Astrocyte (in vitro differentiated cells and primary cell): ENCODE measurements around the gene PTPN9. TPM values are rescaled to one million over a fixed set of nuclear protein-coding genes. Genes with fewer than 3 reads are reported as not detected.
"Not testable (repeated sequence)": the region's sequence is repeated elsewhere in the genome, so short reads cannot be mapped to it uniquely, and the experiment has no call there.

Experiments
- DNase-seq: peaks from one replicate; pipeline ENCODE4 v3.0.0-alpha.2; 2010; ENCODE audit warnings: low read depth
- FAIRE-seq: peaks from 2 replicates; lab custom pipeline; 2011; peaks lifted over from hg19 to GRCh38; lab: Jason Lieb, UNC
- H2AFZ ChIP-seq: 2 replicates; pipeline ENCODE4 v1.6.0; 2012; ENCODE audit warnings: low read depth, low read length, inconsistent platforms
- H3K27ac ChIP-seq: 2 replicates; pipeline ENCODE4 v1.5.1; 2011; ENCODE audit warnings: low read depth, low read length, inconsistent platforms
- H3K27me3 ChIP-seq: 2 replicates; pipeline ENCODE4 v1.6.0; 2011; ENCODE audit warnings: low read length, inconsistent platforms; ENCODE audit not compliant: insufficient read depth
- H3K36me3 ChIP-seq: 2 replicates; pipeline ENCODE4 v1.5.1; 2011; ENCODE audit warnings: low read length, inconsistent platforms; ENCODE audit not compliant: insufficient read depth
- H3K4me1 ChIP-seq: 2 replicates; pipeline ENCODE4 v1.5.1; 2011; ENCODE audit warnings: low read length, inconsistent platforms; ENCODE audit not compliant: insufficient read depth
- H3K4me2 ChIP-seq: 2 replicates; pipeline ENCODE4 v1.6.0; 2012; ENCODE audit warnings: low read length, inconsistent platforms
- H3K4me3 ChIP-seq: 2 replicates; pipeline ENCODE4 v1.5.1; 2011; ENCODE audit warnings: low read depth, mild to moderate bottlenecking, low read length, inconsistent platforms; ENCODE audit not compliant: insufficient read depth
- H3K79me2 ChIP-seq: 2 replicates; pipeline ENCODE4 v1.6.0; 2012; ENCODE audit warnings: mild to moderate bottlenecking, low read length, inconsistent platforms; ENCODE audit not compliant: insufficient read depth
- H3K9ac ChIP-seq: 2 replicates; pipeline ENCODE4 v1.6.0; 2012; ENCODE audit warnings: mild to moderate bottlenecking, low read length, inconsistent platforms
- H3K9me3 ChIP-seq: 2 replicates; pipeline ENCODE4 v1.5.1; 2012; ENCODE audit warnings: low read depth, mild to moderate bottlenecking, low read length, inconsistent platforms; ENCODE audit not compliant: insufficient read depth
- H4K20me1 ChIP-seq: 2 replicates; pipeline ENCODE4 v1.6.0; 2012; ENCODE audit warnings: low read length, inconsistent platforms; ENCODE audit not compliant: insufficient read depth
- H3K27ac Mint-ChIP-seq: one replicate; pipeline ENCODE4 v1.8.0; 2021; ENCODE audit warnings: mild to moderate bottlenecking, mixed read lengths; ENCODE audit not compliant: unreplicated experiment
- H3K27me3 Mint-ChIP-seq: one replicate; pipeline ENCODE4 v1.8.0; 2021; ENCODE audit warnings: low read depth, mixed read lengths; ENCODE audit not compliant: unreplicated experiment
- H3K36me3 Mint-ChIP-seq: one replicate; pipeline ENCODE4 v1.8.0; 2021; ENCODE audit warnings: low read depth, mixed read lengths; ENCODE audit not compliant: unreplicated experiment
- H3K4me1 Mint-ChIP-seq: one replicate; pipeline ENCODE4 v1.8.0; 2021; ENCODE audit warnings: low read depth, mixed read lengths; ENCODE audit not compliant: unreplicated experiment
- H3K4me3 Mint-ChIP-seq: one replicate; pipeline ENCODE4 v1.8.0; 2021; ENCODE audit warnings: mild to moderate bottlenecking, moderate library complexity, mixed read lengths; ENCODE audit not compliant: unreplicated experiment
- H3K9me3 Mint-ChIP-seq: one replicate; pipeline ENCODE4 v1.8.0; 2021; ENCODE audit warnings: mild to moderate bottlenecking, mixed read lengths; ENCODE audit not compliant: unreplicated experiment
- EZH2 ChIP-seq: IDR thresholded peaks from 2 replicates; pipeline ENCODE4 v1.6.1; 2012; ENCODE audit warnings: mild to moderate bottlenecking, low read length, inconsistent platforms; ENCODE audit not compliant: insufficient read depth
- total RNA-seq: library from RNA; stranded (reverse); gene quantifications from 2 replicates; pipeline ENCODE4 v1.2.1, GENCODE V29; 2021
- TF ChIP-seq, protein P1 (sequence below): IDR thresholded peaks from 2 replicates; pipeline ENCODE4 v1.5.1; 2011; ENCODE audit warnings: low read depth, mild to moderate bottlenecking, inconsistent platforms, low read length, moderate library complexity; ENCODE audit not compliant: insufficient read depth

The PTPN9 gene
- total RNA-seq, 1 donor from 2014 or later = 34.7 TPM

DNA sequence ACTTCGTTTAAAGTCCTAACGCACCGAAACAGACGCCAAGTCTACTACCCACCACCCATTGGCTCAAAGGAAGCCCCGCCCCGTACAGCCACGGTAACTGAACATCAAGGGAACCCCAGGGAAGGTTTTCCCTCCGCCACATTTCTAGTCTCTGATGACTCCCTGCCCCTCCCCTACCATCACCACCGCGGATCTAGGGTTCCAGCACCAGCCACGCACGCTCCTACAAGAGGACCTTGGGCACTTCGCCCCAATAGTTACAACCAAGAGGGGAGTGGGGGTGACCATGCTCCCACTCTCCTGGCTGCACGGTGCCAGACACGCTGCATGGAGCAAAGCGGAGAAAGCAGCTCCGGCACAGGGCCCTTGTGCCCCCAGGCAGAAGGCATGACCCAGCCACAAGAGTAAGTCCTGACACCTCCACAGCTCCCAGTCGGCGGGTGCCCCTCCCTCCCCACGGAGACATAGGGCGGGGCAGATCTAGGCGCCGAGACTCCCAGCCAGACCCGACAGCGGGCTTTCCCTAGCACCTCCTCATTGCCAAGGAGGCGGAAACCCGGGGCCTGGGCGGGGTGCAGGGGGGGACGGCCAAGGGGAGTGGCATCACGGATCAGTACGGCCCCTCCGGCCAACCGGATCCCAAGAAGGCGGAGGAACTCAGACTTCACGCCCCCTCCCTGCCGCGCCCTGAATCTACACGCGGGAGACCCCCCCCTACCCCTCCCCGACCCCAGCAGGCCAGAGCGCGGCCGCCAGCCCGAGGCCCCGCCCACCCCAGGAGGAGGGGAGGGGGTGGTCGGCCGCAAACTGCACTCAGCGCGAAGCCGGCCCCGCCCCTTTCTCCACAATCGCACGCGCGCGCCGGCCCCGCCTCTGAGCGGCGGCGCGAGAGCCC, 128.6 kb downstream of the PTPN9 start:
- FAIRE-seq (peak; percentile 13), DNase-seq (peak; percentile 90)
- H3K36me3 Mint-ChIP-seq = no peaks in the 10 kb centered on the region
- Histone ChIP-seq H3K27ac (peak overlapping the region; percentile 69), H3K36me3 (no peaks in the 10 kb centered on the region), H3K79me2 (peaks cover 57% of the 10 kb centered on the region), H3K4me3 (peak overlapping the region; percentile 86), H3K4me2 (peak overlapping the region; percentile 99), H3K4me1 (peaks cover 22% of the 10 kb centered on the region), H2AFZ (peak overlapping the region; percentile 69), H4K20me1 (peaks cover 50% of the 10 kb centered on the region), H3K9ac (peak overlapping the region; percentile 81), H3K9me3 (no peaks in the 10 kb centered on the region), H3K27me3 (no peaks in the 10 kb centered on the region)
- H3K4me1 Mint-ChIP-seq = peaks cover 5% of the 10 kb centered on the region
- H3K9me3 Mint-ChIP-seq = no peaks in the 10 kb centered on the region
- peak overlapping the region; percentile 98 for H3K4me3 Mint-ChIP-seq
- no peaks in the 10 kb centered on the region for H3K27me3 Mint-ChIP-seq
- TF ChIP-seq, protein P1, sequence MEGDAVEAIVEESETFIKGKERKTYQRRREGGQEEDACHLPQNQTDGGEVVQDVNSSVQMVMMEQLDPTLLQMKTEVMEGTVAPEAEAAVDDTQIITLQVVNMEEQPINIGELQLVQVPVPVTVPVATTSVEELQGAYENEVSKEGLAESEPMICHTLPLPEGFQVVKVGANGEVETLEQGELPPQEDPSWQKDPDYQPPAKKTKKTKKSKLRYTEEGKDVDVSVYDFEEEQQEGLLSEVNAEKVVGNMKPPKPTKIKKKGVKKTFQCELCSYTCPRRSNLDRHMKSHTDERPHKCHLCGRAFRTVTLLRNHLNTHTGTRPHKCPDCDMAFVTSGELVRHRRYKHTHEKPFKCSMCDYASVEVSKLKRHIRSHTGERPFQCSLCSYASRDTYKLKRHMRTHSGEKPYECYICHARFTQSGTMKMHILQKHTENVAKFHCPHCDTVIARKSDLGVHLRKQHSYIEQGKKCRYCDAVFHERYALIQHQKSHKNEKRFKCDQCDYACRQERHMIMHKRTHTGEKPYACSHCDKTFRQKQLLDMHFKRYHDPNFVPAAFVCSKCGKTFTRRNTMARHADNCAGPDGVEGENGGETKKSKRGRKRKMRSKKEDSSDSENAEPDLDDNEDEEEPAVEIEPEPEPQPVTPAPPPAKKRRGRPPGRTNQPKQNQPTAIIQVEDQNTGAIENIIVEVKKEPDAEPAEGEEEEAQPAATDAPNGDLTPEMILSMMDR = no peak
- TF ChIP-seq EZH2 = no peak
- H3K27ac Mint-ChIP-seq = peak overlapping the region; percentile 95

DNA sequence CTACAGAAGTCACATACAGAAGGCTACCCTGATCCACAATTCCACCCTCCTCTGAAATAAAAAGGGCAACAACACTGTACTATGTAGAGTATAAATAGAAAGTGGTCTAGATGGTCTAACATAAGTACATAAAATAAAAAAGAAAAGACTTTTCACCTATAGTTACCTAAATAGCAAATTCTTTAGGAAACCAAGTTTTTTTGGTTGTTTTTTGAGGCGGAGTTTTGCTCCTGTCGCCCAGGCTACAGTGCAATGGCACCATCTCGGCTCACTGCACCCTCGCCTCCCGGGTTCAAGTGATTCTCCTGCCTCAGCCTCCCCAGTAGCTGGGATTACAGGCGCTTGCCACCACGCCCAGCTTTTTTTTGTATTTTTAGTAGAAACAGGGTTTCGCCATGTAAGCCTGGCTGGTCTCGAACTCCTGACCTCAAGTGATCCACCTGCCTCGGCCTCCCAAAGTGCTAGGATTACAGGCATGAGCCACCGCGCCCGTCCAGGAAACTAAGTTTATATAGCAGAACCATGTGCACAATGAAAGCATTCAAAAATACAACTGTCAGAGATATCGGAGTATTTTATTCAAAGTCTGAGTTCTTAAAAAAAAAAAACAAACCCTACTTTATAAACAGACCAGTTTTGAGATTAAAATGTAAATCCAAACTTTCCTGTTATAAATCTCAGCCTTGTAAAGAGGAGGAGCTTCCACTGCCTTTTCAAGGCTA, 129.4 kb downstream of the PTPN9 start:
- H3K4me3 ChIP-seq = peak overlapping the region; percentile 86
- H3K4me2 ChIP-seq = peak overlapping the region; percentile 99
- H3K27me3 ChIP-seq = no peaks in the 10 kb centered on the region
- H3K36me3 ChIP-seq = no peaks in the 10 kb centered on the region
- peak overlapping the region; percentile 98 for H3K4me3 Mint-ChIP-seq
- peak overlapping the region; percentile 81 for H3K9ac ChIP-seq
- peaks cover 22% of the 10 kb centered on the region for H3K4me1 ChIP-seq
- no peaks in the 10 kb centered on the region for H3K36me3 Mint-ChIP-seq
- FAIRE-seq (no peak), DNase-seq (no peak)
- H3K27me3 Mint-ChIP-seq = no peaks in the 10 kb centered on the region
- H3K9me3 ChIP-seq = no peaks in the 10 kb centered on the region
- peaks cover 52% of the 10 kb centered on the region for H4K20me1 ChIP-seq
- peak overlapping the region; percentile 69 for H3K27ac ChIP-seq
- peak overlapping the region; percentile 95 for H3K27ac Mint-ChIP-seq
- peaks cover 65% of the 10 kb centered on the region for H3K79me2 ChIP-seq
- H3K4me1 Mint-ChIP-seq = peaks cover 5% of the 10 kb centered on the region
- H2AFZ ChIP-seq = no peak overlapping the region
- no peaks in the 10 kb centered on the region for H3K9me3 Mint-ChIP-seq
- no peak for TF ChIP-seq EZH2
- TF ChIP-seq, protein P1 = no peak

GRCh38 chr15:75448171-75448570, 130.9 kb downstream of the PTPN9 start:
- H3K4me3 ChIP-seq, H3K27me3 Mint-ChIP-seq, DNase-seq, H3K27ac Mint-ChIP-seq, H2AFZ ChIP-seq, H3K36me3 Mint-ChIP-seq, H3K36me3 ChIP-seq, H3K9me3 Mint-ChIP-seq, H3K9me3 ChIP-seq, H3K4me2 ChIP-seq, H3K27ac ChIP-seq, H3K27me3 ChIP-seq, H3K4me3 Mint-ChIP-seq, H3K9ac ChIP-seq, FAIRE-seq, H3K4me1 Mint-ChIP-seq: not testable (repeated sequence)
- peaks cover 76% of the 10 kb centered on the region for H3K79me2 ChIP-seq
- H3K4me1 ChIP-seq = peaks cover 24% of the 10 kb centered on the region
- peaks cover 62% of the 10 kb centered on the region for H4K20me1 ChIP-seq
